DMS79 (cell line): ENCODE data around the gene SST.
A peak's percentile ranks its signal among the peaks of the same experiment; 100 is the strongest.
"Not testable (repeated sequence)": the region's sequence is repeated elsewhere in the genome, so short reads cannot be mapped to it uniquely, and the experiment has no call there.

ENCODE experiments used
- DNase-seq: peaks from one replicate; lab custom pipeline; 2025; lab: John Stamatoyannopoulos, UW

The SST gene

DNA sequence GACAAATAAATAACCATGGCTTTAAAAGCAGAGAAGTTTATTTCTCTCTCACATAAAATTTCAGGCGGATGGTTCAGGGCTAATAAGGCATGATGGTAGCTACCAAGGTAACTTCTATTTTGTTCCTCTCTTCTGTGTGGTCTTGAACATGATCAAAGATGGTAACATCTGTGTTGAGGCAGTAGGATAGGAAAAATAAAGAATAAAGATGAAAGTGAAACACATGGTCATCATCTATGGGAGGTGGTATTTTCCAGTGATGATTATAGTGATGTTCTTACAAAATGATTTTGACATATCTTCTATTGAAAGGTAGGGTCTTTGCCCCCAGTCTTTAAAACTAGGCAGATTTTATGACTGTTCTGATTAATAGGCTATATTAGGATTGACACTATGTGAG lies 14.2 kb upstream of the SST start:
- no peak for DNase-seq

DNA sequence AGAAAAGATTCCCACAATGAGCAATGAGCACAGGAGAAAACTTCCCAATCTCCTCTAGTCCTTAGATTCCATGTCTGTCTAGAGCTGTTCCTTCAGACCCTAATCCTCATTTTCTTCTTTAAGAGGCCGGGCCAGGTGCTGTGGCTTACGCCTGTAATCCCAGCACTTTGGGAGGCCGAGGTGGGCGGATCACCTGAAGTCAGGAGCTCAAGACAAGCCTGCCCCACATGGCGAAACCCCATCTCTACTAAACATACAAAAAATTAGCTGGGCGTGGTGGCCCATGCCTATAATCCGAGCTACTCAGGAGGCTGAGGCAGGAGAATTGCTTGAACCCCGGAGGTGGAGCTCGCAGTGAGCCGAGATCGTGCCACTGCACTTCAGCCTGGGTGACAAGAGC lies 11.6 kb upstream of the SST start:
- DNase-seq, result not testable (repeated sequence)

DNA sequence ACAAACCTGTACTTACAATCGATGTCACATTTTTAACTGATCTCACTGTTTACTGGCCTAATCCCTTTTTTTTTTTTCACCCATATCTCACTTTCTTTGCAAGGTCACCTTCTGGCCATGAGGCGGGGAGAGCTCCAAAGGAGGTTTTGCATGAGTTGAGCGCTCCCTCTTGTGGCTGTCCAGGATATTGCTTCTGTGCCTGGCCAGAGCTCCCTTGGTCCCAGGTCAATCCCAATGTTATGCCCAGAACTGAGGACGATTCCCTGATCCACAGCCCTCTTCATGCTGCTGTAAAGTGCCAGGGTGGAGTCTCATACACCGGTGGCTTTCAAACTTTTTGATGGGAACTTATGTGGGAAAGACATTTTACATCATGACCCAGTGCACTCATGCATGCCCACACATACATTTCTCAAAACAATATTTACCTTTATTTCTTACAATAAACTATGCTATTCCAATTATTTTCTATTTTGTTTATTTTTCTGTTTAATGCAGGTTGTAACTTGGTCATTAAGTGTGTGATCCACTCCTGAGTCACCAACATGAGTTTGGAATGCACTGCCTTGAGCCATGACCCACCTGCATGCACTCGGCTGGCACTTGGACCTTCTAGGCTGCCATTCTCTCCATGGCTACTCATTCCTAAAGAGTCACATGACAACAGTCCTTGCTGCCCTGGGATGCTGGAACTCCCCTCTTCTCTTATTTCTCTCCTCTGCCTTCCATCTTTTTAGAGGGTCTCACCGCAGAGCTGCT lies 9.6 kb upstream of the SST start:
- DNase-seq, result peak; percentile 15

DNA sequence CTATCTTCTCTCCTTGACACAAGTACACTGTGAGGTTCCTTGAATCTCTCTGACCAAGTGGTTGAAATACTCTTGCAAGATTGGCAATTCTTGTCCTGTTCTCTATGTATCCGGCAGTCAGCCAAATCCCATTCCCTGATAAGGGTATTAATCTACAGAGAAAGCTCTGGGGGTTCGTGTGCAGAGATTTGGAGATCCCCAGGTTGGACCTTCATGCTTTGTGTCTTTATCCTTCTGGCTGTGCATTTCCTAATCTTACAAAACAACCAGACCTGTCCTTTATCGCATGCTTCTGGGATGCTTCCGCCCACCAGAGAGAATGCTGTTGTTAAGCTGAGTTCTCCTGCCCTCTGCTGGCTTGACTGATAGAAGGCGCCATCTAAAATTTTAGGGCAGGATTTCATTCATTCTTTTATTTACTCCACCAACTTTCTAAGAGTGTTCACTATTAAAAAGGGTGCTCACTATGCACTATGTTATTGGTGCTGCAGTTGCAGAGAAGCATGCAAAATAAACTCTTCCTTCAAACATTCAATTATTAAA lies 8.6 kb upstream of the SST start:
- peak; percentile 50 for DNase-seq

DNA sequence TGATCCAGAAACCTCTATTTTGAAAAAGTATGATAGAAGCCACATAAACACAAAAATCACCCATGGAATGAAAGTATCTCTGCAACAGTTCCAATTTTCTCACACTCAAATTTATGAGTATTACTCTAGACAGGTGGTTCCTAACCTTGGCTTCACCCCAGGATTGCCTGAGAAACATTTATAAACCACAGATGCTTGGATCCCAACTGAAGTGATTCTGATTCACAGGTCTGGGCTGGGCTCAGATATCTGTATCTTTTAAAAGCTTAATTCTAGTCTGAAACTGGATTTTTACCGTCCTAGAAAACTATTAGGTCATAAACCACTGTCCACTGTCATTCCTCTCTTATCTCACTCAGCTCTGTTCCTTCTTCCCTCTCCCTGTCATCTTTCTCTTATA lies 7.4 kb upstream of the SST start:
- peak; percentile 79 for DNase-seq

DNA sequence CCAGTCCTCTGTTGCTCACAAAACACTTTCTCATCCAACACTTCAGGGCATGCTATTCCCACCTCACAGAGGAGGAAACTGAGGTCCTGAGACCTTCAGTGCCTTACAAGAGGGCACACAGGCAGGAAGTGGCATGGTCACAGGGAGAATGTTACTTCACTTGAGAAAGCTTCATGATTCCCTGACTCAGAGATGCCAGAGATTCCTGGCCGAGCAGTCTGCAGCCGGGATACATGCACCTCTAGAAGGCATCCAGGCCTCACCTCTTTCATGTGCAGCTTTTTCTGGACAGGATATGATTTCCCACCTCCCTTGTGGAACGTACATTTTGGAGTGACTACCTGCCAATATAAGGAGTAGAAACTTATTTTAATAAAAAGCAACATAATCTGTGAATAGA lies 2.8 kb upstream of the SST start:
- no peak for DNase-seq

DNA sequence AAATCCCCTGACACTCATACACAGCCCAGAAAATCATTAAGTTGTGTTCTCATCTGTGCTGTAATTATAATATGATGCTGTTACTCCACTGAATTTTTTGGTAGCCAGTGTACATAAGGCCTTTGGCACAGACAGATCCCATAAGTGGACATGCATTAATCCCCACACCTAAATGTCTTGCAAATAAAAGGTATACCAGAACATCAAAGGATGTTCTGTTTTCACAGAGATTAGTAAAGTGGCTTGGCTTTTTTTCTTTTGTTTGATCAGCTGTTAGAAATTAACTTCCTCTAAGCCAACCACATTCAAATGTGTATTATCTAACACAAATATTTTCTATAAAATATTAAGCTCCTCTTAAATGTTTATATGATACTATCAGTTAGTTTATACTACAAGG lies 2.7 kb downstream of the SST start:
- DNase-seq, result peak; percentile 42

DNA sequence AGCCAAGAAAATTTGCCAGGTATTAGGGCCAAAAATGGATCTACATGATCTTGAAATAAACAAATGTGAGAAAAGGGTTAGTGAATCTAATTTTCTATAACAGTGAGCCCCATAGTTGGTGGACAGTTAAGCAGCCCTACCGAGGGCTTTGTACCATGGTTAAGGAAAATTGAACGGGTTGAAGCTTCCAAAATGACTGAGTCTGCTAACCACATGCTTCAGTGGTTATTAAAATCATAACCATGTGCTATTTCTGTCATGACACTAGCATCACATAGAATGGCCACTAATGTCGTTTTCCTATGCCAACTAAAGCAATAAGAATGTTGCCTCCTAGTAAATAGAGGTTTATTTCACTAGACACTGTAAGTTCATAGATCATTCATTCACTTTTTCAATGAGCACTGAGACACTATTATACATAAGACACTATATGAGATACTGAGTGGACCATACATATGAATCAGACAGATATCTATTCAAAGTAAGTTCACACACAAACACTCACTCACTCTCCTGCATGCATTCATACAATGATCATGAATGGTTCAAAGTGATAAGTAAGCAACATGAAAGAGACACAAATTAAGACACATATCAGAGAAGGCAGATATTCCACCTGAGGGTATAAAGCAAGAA lies 4.3 kb downstream of the SST start:
- no peak for DNase-seq

DNA sequence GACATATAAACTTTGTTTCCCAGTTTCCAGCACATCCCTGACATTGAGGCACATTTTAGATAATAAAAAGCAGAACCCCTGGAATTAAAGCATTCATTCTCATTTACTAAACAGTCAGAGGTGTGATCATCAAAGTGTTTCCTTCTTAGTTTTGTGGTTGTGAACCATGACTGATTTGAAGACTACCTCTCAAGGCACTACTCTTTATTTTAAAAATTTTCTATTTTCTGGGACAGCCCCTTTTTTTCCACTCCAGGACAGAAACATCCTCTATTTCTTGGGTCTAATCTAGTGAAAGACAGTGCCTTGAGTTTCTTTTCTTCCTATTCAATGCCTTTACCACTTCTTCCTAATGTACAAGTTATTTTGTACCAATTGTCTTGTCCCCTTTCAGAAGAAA lies 5.2 kb downstream of the SST start:
- DNase-seq, result no peak

DNA sequence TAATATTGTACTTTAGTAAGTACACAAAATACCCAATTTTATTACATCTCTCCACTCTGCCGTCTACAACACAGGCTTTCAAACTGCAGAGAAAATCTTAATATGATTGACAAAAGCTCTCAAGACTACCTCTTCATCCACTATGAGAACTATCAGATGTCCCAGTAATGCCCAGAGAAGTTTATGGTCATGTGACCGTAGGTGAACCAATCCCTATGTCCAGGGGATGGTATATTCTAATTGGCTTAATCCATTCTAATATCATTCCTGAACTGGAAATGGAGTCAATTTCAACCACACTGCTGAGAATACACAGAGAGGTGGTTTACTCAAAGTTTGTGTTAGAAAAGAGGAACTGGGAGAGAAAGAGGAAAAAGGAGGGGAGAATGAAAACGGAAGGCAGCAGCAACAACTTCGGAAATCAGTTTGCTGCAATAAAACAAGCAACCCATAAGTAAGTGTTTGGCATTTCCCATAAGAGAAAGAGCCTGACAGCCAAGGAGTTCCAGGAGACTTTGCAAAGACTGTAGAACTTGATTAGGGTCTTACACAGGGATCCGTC lies 7.3 kb downstream of the SST start:
- DNase-seq, result no peak

DNA sequence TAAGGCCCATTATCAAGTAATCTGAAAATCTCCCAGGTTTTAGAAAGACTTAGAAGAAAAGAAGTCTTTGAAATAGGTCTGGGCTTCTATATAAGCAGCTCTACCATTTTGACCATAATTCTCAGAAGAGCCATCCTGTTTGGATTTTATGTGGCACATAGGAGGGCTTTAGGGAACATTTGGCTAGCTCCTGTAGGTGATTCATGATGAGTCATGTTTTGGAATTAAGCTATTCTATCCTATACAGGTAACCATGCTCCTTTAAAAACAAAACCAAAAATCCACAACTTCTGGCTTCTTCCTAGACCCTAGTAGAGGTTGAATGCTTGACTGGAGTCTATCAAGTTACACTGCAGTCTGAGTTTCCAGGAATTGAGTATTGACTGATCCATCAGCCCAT lies 8.9 kb downstream of the SST start:
- DNase-seq, result no peak

DNA sequence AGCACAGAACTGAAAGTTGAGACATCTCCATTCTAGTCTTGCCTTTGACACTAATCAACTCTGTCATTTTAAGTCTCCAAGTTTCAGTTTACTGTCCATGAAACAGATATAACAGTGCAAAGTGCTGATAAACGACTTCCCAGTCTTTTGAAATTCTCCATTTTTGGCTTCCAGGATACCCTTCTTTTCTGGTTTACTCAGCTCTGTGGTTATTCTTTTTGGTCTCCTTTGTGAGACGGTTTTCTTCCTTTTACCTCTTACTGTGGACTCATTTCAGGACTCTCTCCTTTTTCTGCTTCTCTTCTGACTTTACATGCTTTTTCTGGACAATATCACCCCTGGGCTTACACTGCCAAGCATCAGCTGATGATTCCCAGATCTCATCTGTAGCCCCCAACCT lies 18.9 kb downstream of the SST start:
- DNase-seq, result no peak

DNA sequence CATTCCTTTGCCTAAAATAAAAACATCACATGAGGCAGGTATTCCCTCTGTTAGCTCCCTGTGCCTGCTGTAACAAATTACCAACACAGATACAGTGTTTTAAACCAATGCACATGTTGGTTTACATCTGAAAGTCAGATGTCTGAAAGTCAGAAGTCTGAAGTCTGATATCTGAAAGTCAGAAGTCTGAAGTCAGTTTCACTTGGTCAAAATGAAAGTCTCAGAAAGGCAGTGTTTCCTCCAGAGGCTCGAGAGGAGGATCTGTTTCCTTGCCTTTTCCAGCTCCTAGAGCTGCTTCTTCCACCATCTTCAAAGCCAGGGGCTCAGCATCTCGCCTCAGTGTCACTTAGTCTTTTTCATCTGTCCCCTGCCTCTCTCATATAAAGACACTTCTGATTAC lies 22.0 kb downstream of the SST start:
- DNase-seq, result no peak

DNA sequence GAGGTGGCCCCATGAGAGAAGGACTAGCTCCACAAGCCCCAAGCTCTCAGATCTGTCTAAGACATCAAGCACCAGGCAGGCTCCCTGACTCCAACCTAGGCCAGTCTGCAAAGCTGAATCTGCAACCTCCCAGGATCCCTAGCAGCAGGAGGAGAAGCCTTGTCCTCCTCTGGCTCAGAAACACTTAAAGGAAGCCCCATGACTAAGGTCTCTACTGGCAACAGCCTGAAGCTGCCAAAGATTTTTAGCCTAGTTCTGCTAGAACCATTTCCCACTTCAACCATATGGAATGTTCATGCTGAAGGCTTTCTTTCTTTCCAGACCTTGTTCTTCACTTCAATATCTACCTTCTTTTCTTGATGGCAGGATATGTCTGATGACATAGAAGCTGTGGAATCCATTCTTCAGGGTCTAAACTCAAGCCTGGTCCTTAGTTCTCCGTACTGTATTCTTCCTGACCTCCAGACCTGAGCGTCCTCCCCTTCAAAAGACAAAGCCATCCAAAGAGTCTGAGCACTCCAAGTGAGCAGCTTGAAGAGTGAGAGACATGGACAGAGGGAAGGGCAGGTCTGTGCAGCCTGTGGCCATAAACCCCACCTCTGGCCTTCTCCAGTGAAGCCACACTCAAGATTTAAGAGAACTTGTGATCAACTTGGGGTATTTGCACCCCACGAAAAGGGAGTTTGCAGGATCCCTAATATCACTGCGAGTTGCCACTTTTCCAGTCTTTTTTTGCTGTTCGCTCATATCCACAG lies 23.1 kb downstream of the SST start:
- DNase-seq, result no peak

DNA sequence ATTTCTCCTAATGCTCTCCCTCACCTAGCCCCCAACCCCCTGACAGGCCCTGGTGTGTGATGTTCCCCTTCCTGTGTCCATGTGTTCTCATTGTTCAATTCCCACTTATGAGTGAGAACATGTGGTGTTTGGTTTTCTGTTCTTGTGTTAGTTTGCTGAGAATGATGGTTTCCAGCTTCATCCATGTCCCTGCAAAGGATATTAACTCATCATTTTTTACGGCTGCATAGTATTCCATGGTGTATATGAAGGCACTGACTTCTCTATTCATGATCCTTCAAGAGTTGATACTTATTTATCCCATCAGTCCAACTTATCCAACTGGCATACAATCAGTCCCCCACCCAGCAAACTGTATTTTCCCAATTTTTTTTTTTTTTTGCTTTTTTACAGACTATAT lies 24.8 kb downstream of the SST start:
- not testable (repeated sequence) for DNase-seq

DNA sequence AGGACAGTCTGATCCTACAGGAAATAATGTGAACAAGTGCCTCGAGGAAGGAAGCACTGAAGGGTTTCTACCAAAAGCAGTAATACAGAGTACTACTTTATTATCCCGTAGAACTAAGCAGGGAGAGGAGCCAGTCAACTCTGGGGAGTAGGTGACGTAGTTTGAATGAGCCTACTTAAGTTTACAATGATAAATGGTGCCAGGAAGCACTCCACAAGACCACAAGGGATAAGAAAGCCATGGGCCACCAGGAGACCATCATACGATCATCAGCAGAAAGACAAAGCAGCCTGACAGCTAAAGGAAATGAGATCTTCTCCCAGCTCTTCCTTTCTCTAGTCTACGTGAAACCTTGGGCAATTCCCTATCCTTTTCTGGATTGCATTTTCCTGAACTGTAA lies 27.3 kb downstream of the SST start:
- peak; percentile 58 for DNase-seq

DNA sequence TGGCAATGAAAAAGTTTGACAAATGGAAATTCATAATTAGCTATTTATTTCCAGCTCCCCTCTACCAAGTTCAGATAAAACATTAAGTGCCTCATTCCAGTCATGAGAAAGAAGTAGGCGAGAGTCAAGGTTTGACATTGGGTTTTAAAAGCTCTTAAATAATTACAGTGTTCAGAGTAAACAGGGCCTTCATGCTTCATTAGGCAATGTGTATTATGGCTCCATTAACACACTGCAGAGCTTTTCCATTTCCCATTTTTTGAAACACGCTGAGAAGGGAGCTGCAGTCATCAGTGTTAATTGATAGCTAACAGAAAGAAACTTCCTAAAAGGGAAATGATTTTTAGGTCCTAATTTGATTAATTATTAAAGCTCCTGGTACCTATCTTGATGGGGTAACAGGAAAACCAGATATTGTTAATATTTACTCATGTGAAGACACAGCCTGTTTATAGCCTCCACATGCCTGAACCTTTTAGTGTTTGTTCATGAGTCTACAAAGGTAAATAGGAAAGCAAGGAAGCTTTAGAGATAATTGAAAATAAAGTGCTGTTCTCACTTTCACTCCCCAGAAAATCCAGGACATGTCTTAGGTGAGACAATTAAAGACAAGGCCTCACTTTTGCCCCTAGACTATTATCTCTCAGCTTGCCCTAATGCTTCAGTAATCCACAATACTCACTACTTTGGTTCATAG lies 28.7 kb downstream of the SST start:
- DNase-seq, result peak; percentile 93

DNA sequence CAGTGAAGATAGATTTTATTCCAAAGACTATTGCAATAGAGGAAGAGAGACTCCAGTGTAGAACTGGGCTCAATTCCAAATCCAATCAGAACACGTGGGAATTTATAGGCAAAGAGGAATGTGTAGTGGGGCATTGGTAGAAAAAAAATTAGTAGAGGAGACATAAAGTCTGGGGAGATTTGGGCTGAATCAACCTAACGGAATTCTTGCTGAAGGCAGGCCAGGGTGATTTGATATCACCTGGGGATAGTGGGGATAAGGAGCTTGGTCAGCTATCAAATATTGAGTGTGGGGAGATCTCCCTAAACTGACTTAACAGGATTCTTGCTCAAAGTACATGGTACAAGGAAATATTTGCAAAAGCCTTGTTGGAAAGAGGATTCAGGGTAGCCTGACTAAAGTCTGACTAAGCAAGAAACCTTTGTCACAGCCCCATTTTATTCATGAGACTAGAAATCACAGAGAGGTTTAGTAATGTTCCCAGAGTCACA lies 29.6 kb downstream of the SST start:
- no peak for DNase-seq

DNA sequence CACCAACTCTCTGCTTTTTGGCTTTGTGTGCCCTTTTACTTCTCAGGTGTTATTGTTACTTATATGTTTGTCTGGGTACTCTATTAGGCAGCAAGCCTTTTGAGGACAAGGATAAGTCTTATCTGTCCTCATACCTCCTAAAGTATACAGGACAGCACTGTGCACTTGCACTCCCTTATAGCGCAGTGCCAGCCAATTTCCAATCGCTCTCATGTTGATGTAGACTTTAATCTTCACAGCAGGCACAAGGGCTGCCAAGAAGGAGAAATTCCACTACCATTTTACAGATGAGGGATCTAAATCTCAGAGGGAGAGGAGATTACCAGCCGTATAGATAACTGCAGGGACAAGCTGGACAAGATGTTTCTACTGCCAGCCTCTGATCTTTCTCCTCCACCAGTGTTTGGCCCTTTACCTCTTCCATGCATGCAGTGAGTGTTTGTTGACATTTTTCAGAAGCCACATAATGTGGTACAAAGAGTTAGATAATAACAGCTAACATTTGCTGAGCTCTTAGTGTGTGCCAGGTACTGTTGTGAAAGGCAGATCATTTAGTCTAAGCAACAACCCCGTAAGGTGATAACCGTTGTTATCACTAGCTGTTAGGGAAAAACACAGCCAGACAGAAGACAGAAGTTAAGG lies 30.1 kb downstream of the SST start:
- peak; percentile 44 for DNase-seq

DNA sequence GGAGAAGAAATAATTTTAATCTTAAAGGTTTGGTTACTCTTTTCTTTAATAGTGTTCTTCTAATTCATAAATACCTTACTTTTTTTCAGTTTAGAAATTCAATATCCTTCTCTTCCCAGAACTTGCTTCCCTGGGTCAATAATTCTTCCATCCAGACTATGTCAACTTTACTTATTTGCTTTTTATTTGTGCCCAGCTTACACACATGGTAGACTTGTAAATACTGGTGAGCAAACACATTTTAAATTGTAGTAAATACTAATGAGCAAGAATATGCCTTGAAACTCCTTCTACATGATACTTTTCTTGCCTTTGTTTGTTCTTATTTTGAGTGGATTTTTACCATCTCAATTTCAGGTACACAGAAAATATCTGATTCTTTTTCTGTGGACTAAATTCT lies 33.7 kb downstream of the SST start:
- DNase-seq, result no peak

DNA sequence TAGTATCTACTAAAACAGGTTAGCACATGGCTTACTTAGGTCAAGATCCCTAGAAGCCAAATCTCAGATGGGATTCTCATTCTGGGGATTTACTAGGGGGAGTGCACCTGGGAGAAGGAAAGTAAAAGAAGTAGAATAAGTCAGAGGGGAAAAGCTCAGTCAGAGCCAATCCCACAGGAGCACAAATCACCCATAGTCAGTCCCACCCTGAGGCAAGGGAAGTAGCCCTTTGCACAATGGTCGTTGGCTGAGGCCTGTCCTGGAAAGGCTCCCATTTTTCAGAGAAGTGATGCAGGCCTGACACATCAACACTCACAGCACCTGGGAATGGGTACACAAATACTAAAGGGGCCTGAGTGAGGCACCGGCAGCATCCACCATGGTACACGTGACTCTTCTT lies 39.8 kb downstream of the SST start:
- DNase-seq, result no peak
